Measurements from ENCODE around the gene MKX.

Gene MKX

GRCh38 chr10:27741173-27742091 lies 4.2 kb downstream of the MKX start:
- TF ChIP-seq ZFX (IDR thresholded peaks at IDR 0.05; ENCODE audit: borderline replicate concordance), result no peak
- TF ChIP-seq CTCF (IDR thresholded peaks at IDR 0.05), result no peak
- peak overlapping the region; percentile 74; the same call in 1 of the 2 replicates for H3K27ac ChIP-seq

GRCh38 chr10:27736396-27736795 lies 9.2 kb downstream of the MKX start:
- no peak overlapping the region for H3K27ac ChIP-seq
- no peak for TF ChIP-seq ZFX (IDR thresholded peaks at IDR 0.05; ENCODE audit: borderline replicate concordance)
- no peak for TF ChIP-seq CTCF (IDR thresholded peaks at IDR 0.05)

- TF ChIP-seq CTCF (IDR thresholded peaks at IDR 0.05) (no peak), ZFX (IDR thresholded peaks at IDR 0.05; ENCODE audit: borderline replicate concordance) (no peak)
- H3K27ac ChIP-seq, result no peak overlapping the region
These were observed 15.6 kb downstream of the MKX start for GRCh38 chr10:27730041-27730440.

- no peak overlapping the region for H3K27ac ChIP-seq
- TF ChIP-seq CTCF (IDR thresholded peaks at IDR 0.05) (no peak), ZFX (IDR thresholded peaks at IDR 0.05; ENCODE audit: borderline replicate concordance) (no peak)
These were observed 17.3 kb downstream of the MKX start for GRCh38 chr10:27728338-27728737.

DNA sequence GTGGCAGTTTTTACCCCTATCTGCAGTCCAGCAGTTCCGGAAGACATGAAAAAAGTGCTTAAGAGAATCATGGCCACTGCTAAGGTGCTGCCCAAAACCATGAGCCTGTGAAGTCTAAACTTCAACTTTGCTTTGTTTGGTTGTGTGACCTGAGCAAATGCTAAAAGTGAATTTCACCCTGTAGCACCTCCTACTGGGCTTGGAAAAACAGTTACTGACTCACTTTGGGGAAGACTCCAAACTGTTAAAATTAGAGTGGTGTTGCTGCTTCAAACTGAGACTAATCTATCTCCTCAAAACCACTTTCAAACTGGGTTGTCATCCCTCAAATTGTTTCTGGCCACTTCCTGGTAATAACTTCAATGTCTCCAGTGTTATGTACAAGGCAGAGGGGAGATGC lies 21.3 kb downstream of the MKX start:
- no peak overlapping the region for H3K27ac ChIP-seq
- TF ChIP-seq CTCF (IDR thresholded peaks at IDR 0.05) (peak; percentile 45), ZFX (IDR thresholded peaks at IDR 0.05; ENCODE audit: borderline replicate concordance) (no peak)

DNA sequence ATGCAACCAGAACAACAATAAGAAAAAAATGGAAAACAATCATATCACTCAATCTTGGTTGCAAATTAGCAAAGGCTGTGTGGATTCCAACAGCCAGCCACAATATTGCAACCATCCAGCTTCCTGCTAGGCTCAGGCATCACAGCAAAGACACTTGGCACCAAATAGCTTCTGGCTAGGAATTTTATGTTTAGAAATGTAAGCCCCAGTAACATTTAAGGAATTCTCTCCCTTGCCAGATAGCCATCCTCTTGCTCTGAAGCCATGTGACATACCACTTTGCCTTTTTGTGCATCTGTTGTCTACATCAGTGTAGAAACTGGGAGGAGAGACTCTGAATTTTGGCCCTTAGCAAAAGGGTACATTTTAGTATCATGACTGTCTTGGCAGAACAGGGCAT lies 22.2 kb downstream of the MKX start:
- TF ChIP-seq CTCF (IDR thresholded peaks at IDR 0.05) (no peak), ZFX (IDR thresholded peaks at IDR 0.05; ENCODE audit: borderline replicate concordance) (no peak)
- no peak overlapping the region for H3K27ac ChIP-seq

GRCh38 chr10:27720529-27720928 lies 25.1 kb downstream of the MKX start:
- no peak overlapping the region for H3K27ac ChIP-seq
- TF ChIP-seq CTCF (IDR thresholded peaks at IDR 0.05), result no peak
- no peak for TF ChIP-seq ZFX (IDR thresholded peaks at IDR 0.05; ENCODE audit: borderline replicate concordance)

All from 22Rv1 (cell line).